ENCODE data around the gene COG2. TPM values are rescaled to one million over a fixed set of nuclear protein-coding genes. Genes with fewer than 3 reads are reported as not detected.
"Not testable (repeated sequence)": the region's sequence is repeated elsewhere in the genome, so short reads cannot be mapped to it uniquely, and the experiment has no call there.

The COG2 gene
- total RNA-seq, 8 experiments from 2014 or later: 18.7 to 39.5 (median 31.4) TPM

DNA sequence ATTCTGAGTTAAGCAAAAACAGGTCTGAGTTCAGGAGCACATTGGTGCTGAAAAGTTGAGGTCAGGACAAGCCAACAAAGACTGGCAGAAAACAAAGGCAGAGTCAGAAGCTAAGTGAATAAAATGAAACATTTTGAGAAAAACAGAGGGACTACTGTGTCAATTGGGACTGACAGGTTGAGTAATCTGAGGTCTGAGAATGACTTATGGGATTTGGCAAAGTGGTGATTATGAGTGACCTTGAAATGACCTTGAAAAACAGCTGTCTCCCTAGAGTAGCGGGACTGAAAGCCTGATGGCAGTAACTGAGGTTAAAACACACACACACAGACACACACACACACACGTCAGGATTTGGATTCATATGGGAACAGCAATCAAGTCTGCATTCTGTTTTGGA, 8.8 kb upstream of the COG2 start:
- peak in 1 of 8 experiments; percentile 21 for ATAC-seq (replicated peaks in 6 of 8)
- Histone ChIP-seq H3K4me1 (replicated peaks in 1 of 2) (peaks cover 8 to 11% of the 10 kb centered on the region in 2 donors), H3K27ac (no peak overlapping the region), H3K4me3 (no peak overlapping the region)
- 14 to 100% (median 60%) methylated on average over 1 to 2 of the region's 2 CpGs; no CpG with 5 or more reads in 3 of the 10 experiments for WGBS, 10 experiments
- in situ Hi-C loops (cut with MboI; ENCODE audit: low pct_unique_long_range_greater_than_20kb in 2 of 9, low sequenced_read_pairs in 9 of 9, unreplicated experiment in 9 of 9): loop anchor here in 1 of 9 experiments (10.0 kb wide), 1 partner anchor 141 kb away; no protein-coding TSS in a partner anchor

GRCh38 chr1:230634384-230634783, 7.9 kb upstream of the COG2 start:
- H3K27ac ChIP-seq: no peak overlapping the region
- in situ Hi-C loops (cut with MboI; ENCODE audit: low pct_unique_long_range_greater_than_20kb in 2 of 9, low sequenced_read_pairs in 9 of 9, unreplicated experiment in 9 of 9): loop anchor here in 1 of 9 experiments (10.0 kb wide), 1 partner anchor 140 kb away; no protein-coding TSS in a partner anchor
- peaks cover 8 to 11% of the 10 kb centered on the region in 2 donors for H3K4me1 ChIP-seq (replicated peaks in 1 of 2)
- no peak overlapping the region for H3K4me3 ChIP-seq
- 54 to 100% (median 91%) methylated on average over 1 to 5 of the region's 5 CpGs; no CpG with 5 or more reads in 1 of the 10 experiments for WGBS, 10 experiments
- no peak for ATAC-seq (replicated peaks in 6 of 8)

DNA sequence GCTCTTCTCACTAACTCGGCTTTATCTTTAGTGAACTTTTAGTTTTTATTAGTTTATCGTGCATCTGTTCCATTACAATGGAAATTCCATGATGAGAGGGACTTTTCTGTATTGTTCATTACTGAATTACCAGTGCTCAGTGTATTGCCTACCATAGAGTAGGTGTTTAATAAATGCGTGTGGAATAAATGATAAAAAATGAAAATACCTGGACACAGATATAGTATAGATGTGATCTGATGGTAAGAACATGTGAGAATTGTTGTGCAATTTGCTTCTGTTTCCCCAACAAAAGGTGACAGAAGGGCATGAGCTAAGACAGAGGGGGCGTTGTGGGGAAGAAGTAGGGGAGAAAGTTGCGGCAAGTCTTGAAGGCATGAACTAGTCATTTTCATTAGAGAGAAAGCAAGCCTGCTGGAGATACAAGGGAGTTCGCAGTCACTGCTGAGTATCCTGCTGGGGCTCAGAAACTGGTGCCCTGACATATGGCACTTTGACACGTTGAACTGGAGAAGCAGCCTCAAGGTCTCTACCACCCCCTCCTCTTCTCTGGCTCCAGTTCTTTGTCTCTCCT, 5.6 kb upstream of the COG2 start:
- no peak overlapping the region for H3K27ac ChIP-seq
- WGBS, 10 experiments: 40 to 96% (median 75%) methylated on average over 2 to 7 of the region's 7 CpGs
- in situ Hi-C loops (cut with MboI; ENCODE audit: low pct_unique_long_range_greater_than_20kb in 2 of 9, low sequenced_read_pairs in 9 of 9, unreplicated experiment in 9 of 9): loop anchor here in 1 of 9 experiments (10.0 kb wide), 1 partner anchor 138 kb away; no protein-coding TSS in a partner anchor
- H3K4me3 ChIP-seq: no peak overlapping the region
- ATAC-seq (replicated peaks in 6 of 8): no peak
- peaks cover 8 to 11% of the 10 kb centered on the region in 2 donors for H3K4me1 ChIP-seq (replicated peaks in 1 of 2)

- in situ Hi-C loops (cut with MboI; ENCODE audit: low pct_unique_long_range_greater_than_20kb in 2 of 9, low sequenced_read_pairs in 9 of 9, unreplicated experiment in 9 of 9): loop anchor here in 1 of 9 experiments (10.0 kb wide), 1 partner anchor 135 kb away; no protein-coding TSS in a partner anchor
- no peak overlapping the region for H3K27ac ChIP-seq
- no peak for ATAC-seq (replicated peaks in 6 of 8)
- H3K4me3 ChIP-seq: no peak overlapping the region
- 29 to 95% (median 80%) methylated on average over 1 to 5 of the region's 5 CpGs; no CpG with 5 or more reads in 1 of the 10 experiments for WGBS, 10 experiments
- H3K4me1 ChIP-seq (replicated peaks in 1 of 2): peaks cover 10 to 16% of the 10 kb centered on the region in 2 donors
Measured at GRCh38 chr1:230639714-230640209, 2.5 kb upstream of the COG2 start.

DNA sequence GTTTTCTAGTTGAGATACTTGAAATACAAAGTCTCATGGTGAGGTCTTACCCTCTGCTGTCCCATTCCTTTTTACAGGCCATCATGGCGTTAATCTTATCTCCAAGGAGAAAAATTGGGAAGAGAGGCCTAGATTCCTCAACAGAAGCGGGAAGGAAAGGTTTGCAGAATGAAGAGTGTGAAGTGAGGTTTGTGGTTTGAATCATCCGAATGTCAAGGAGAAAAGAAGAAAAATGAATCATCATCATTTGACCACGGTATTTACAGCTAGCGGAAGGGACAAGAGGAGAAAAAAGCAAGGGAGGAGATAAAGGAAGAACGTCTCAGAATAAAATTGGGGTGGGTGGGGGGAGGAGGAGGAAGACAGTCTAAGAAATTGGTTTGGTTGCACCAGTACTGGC, 935 bp upstream of the COG2 start:
- in situ Hi-C loops (cut with MboI; ENCODE audit: low pct_unique_long_range_greater_than_20kb in 2 of 9, low sequenced_read_pairs in 9 of 9, unreplicated experiment in 9 of 9): no loop called here
- 34 to 94% (median 87%) methylated on average over 2 to 6 of the region's 6 CpGs for WGBS, 10 experiments
- H3K27ac ChIP-seq: no peak overlapping the region
- no peak for ATAC-seq (replicated peaks in 6 of 8)
- H3K4me3 ChIP-seq: no peak overlapping the region
- H3K4me1 ChIP-seq (replicated peaks in 1 of 2): peaks cover 10 to 16% of the 10 kb centered on the region in 2 donors

GRCh38 chr1:230641900-230642262, 400 bp upstream of the COG2 start:
- peak overlapping the region; percentile 61 to 99 (median 81) for H3K4me3 ChIP-seq
- in situ Hi-C loops (cut with MboI; ENCODE audit: low pct_unique_long_range_greater_than_20kb in 2 of 9, low sequenced_read_pairs in 9 of 9, unreplicated experiment in 9 of 9): no loop called here
- H3K4me1 ChIP-seq (replicated peaks in 1 of 2): peaks cover 10 to 16% of the 10 kb centered on the region in 2 donors
- WGBS, 10 experiments: 12 to 56% (median 45%) methylated on average over 2 to 13 of the region's 18 CpGs; no CpG with 5 or more reads in 6 of the 10 experiments
- ATAC-seq (replicated peaks in 6 of 8): peak in 1 of 8 experiments; percentile 30
- H3K27ac ChIP-seq: no peak overlapping the region

DNA sequence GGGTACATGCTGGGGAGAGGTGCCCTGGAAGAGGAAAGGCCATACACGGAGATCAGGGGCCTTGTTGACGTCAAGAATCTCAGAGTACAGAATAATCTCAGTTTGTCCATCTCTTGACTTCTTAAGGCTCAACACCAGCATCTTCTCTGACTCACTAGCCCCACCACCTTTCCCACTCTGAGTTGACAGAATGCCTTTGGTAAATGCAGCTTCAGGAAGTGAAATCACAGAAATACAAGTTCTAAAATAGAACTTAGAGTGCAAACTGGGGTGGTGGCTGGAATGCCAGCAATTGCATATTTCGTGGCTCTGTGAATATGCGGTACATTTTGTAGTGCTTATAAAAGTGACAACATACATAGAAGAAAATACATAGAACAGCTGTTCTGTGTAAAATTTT, 1.6 kb downstream of the COG2 start:
- 0 to 100% (median 74%) methylated on average over 1 to 4 of the region's 4 CpGs for WGBS, 10 experiments
- Histone ChIP-seq H3K27ac (no peak overlapping the region), H3K4me3 (peak overlapping the region in 1 of 5 donors; percentile 81), H3K4me1 (replicated peaks in 1 of 2) (peaks cover 5 to 12% of the 10 kb centered on the region in 2 donors)
- peak in 3 of 8 experiments; percentile 37 to 54 (median 45) for ATAC-seq (replicated peaks in 6 of 8)
- in situ Hi-C loops (cut with MboI; ENCODE audit: low pct_unique_long_range_greater_than_20kb in 2 of 9, low sequenced_read_pairs in 9 of 9, unreplicated experiment in 9 of 9): no loop called here

DNA sequence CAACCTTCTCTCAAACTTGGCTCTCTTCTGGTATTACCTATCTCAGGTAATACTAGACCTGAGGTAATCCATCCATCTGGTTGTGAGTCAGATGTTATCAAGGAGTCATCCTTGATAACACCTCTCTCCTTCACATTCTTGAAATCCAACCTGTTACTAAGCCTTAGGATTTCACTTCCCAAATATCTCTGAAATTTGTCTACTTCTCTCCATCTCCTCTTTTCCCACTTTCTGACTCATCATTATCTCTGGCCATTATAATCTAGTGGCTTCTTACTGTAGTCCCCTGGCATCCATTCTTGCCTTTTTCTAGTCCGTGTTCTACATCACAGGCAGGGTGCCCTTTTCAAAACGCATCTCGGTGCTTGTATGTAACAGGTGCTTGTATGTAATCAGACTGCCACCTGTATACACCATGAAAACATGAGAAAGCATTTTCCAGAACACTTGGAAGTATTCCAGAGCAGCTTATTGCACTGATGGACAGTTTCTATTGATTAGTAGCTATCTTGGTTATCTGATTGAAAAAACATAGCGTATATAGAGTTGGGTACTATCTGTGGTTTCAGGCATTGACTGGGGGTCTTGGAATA, 4.5 kb downstream of the COG2 start:
- H3K4me3 ChIP-seq: no peak overlapping the region
- in situ Hi-C loops (cut with MboI; ENCODE audit: low pct_unique_long_range_greater_than_20kb in 2 of 9, low sequenced_read_pairs in 9 of 9, unreplicated experiment in 9 of 9): no loop called here
- no peak for ATAC-seq (replicated peaks in 6 of 8)
- H3K27ac ChIP-seq: no peak overlapping the region
- peaks cover 5 to 12% of the 10 kb centered on the region in 2 donors for H3K4me1 ChIP-seq (replicated peaks in 1 of 2)
- 80 to 100% (median 95%) methylated on average over 1 to 4 of the region's 4 CpGs; no CpG with 5 or more reads in 2 of the 10 experiments for WGBS, 10 experiments

DNA sequence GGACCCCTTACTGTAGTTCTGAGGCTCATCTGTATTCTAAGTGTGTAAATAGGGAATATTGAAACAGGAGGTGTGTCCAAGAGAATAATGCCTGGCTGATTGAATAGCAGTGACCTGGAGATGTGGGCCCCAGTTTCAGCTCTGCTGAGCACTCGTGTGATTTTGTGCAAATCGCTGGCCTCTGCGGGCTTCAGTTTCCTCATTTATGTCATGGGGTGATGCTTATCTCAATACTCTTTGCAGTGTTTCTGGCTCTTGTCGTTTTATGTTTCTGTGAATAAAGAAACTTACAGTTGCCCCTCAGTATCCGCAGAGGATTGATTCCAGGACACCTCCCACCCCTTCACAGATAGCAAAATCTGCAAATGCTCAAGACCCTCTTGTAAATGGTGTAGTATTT, 5.0 kb downstream of the COG2 start:
- 66 to 100% (median 86%) methylated on average over 1 to 5 of the region's 5 CpGs for WGBS, 10 experiments
- Histone ChIP-seq H3K27ac (no peak overlapping the region), H3K4me3 (no peak overlapping the region), H3K4me1 (replicated peaks in 1 of 2) (peaks cover 5 to 12% of the 10 kb centered on the region in 2 donors)
- ATAC-seq (replicated peaks in 6 of 8): no peak
- in situ Hi-C loops (cut with MboI; ENCODE audit: low pct_unique_long_range_greater_than_20kb in 2 of 9, low sequenced_read_pairs in 9 of 9, unreplicated experiment in 9 of 9): no loop called here

DNA sequence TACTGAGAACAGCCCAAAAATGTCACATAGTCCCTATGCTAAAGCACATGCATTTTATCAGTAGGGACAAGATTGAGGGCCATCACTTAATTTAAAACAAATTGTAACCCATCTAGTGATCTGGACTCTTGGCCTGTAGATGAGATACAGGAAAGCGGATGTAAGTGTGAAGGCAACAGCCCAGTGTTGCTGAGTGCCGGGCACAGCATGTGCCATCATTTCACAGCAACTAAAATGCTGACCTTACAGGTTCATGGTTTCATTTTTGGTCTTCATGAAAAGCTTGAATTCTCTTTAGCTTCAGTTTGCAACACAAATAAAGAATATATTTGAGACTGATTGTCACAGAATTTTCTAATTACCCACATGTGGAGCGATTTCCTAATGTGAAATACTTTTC, 5.8 kb downstream of the COG2 start:
- Histone ChIP-seq H3K4me3 (no peak overlapping the region), H3K27ac (no peak overlapping the region), H3K4me1 (replicated peaks in 1 of 2) (peaks cover 5 to 11% of the 10 kb centered on the region in 2 donors)
- 56 to 100% (median 91%) methylated on average over 1 to 3 of the region's 3 CpGs for WGBS, 10 experiments
- in situ Hi-C loops (cut with MboI; ENCODE audit: low pct_unique_long_range_greater_than_20kb in 2 of 9, low sequenced_read_pairs in 9 of 9, unreplicated experiment in 9 of 9): no loop called here
- no peak for ATAC-seq (replicated peaks in 6 of 8)

DNA sequence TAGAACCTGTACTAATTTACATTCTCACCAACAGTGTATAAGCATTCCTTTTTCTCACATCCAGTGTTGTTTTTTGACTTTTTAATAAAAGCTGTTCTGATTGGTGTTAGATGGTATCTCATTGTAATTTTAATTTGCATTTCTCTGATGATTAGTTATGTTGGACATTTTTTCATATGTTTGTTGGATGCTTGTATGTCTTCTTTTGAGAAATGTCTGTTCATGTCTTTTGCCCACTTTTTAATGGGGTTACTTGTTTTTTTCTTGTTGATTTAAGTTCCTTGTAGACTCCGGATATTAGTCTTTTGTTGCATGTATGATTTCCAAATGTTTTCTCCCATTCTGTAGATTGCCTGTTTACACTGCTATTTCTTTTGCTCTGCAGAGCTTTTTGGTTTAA, 8.0 kb downstream of the COG2 start:
- no peaks in the 10 kb centered on the region for H3K4me1 ChIP-seq (replicated peaks in 1 of 2)
- H3K27ac ChIP-seq: no peak overlapping the region
- H3K4me3 ChIP-seq: no peak overlapping the region
- in situ Hi-C loops (cut with MboI; ENCODE audit: low pct_unique_long_range_greater_than_20kb in 2 of 9, low sequenced_read_pairs in 9 of 9, unreplicated experiment in 9 of 9): no loop called here
- 92 to 100% (median 100%) methylated on average over 1 of the region's 1 CpG; no CpG with 5 or more reads in 1 of the 10 experiments for WGBS, 10 experiments
- ATAC-seq (replicated peaks in 6 of 8): no peak

GRCh38 chr1:230651235-230651634, 9.0 kb downstream of the COG2 start:
- no peak for ATAC-seq (replicated peaks in 6 of 8)
- in situ Hi-C loops (cut with MboI; ENCODE audit: low pct_unique_long_range_greater_than_20kb in 2 of 9, low sequenced_read_pairs in 9 of 9, unreplicated experiment in 9 of 9): no loop called here
- H3K4me3 ChIP-seq: no peak overlapping the region
- no peaks in the 10 kb centered on the region for H3K4me1 ChIP-seq (replicated peaks in 1 of 2)
- H3K27ac ChIP-seq: no peak overlapping the region
- 89 to 100% (median 93%) methylated on average over 1 to 2 of the region's 2 CpGs; no CpG with 5 or more reads in 2 of the 10 experiments for WGBS, 10 experiments

DNA sequence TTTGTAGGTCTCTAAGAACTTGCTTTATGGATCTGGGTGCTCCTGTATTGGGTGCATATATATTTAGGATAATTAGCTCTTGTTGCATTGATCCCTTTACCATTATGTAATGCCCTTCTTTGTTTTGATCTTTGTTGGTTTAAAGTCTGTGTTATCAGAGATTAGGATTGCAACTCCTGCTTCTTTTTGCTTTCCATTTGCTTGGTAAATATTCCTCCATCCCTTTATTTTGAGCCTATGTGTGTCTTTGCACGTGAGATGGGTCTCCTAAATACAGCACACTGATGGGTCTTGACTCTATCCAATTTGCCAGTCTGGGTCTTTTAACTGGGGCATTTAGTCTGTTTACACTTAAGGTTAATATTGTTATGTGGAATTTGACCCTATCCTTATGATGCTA, 14.4 kb downstream of the COG2 start:
- ATAC-seq (replicated peaks in 6 of 8); H3K27ac ChIP-seq; H3K4me3 ChIP-seq; H3K4me1 ChIP-seq (replicated peaks in 1 of 2); in situ Hi-C loops (cut with MboI; ENCODE audit: low pct_unique_long_range_greater_than_20kb in 2 of 9, low sequenced_read_pairs in 9 of 9, unreplicated experiment in 9 of 9): not testable (repeated sequence)
- 100% methylated on average over 1 of the region's 1 CpG; no CpG with 5 or more reads in 7 of the 10 experiments for WGBS, 10 experiments

Data from motor neuron (in vitro differentiated cells).